Measurements from ENCODE around the gene CLSTN3.

CLSTN3 gene

DNA sequence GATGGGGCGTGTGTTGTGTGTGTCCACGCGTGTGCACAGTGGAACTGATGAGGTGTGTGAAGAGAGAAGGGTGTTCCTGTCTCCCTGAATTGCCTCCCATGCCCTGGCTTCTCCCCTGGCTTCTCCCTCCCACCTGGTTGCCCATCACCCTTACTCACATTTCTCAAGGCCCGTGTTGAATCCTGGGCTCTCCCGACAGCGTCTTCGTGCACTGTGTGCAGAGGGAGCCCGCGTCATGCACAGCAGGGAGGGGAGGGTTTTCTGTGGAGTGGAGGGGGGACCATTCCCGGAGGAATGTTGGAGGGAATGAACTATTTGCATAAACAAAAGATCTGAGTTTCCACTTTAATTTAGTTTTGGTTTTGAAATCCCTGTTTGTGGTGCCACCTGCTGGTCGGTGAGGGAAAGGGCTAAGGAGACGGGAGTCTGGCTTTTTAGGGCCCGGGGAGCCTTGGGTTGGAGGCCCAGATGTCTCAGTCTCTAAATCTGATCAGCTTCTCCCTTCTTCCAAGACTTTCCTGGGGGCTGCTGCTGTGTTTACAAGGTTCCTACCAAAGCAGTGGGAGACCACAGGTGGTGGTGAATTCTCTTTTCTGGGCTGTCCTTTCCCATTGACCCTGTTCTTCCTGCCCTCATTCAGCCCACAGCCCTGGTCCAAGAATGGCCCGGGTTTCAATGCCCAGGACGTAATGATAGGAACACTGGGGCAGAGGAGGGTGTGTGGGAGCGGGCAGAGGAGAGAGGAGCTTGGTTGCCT is 37.8 kb upstream of the CLSTN3 start, which contains the start of gene C1R (continued):
- no peak for TF ChIP-seq ZFHX2 (tag by site-specific recombination; conservative IDR thresholded peaks at IDR 0.05)
- no peak for TF ChIP-seq KLF8 (tag by site-specific recombination; IDR thresholded peaks at IDR 0.05)
- TF ChIP-seq ZSCAN23 (tag by site-specific recombination; IDR thresholded peaks at IDR 0.05): no peak
- no peak for TF ChIP-seq ZNF707 (tag by site-specific recombination; IDR thresholded peaks at IDR 0.05)
- no peak for TF ChIP-seq SCRT2 (tag by site-specific recombination; IDR thresholded peaks at IDR 0.05)
- TF ChIP-seq, protein P1, sequence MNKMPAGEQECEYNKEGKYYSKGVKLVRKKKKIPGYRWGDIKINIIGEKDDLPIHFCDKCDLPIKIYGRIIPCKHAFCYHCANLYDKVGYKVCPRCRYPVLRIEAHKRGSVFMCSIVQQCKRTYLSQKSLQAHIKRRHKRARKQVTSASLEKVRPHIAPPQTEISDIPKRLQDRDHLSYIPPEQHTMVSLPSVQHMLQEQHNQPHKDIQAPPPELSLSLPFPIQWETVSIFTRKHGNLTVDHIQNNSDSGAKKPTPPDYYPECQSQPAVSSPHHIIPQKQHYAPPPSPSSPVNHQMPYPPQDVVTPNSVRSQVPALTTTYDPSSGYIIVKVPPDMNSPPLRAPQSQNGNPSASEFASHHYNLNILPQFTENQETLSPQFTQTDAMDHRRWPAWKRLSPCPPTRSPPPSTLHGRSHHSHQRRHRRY (tag by site-specific recombination; IDR thresholded peaks at IDR 0.05): no peak
- TF ChIP-seq ZNF501 (tag by site-specific recombination; IDR thresholded peaks at IDR 0.05): no peak
- no peak for TF ChIP-seq ZNF664 (tag by site-specific recombination; IDR thresholded peaks at IDR 0.05)
- TF ChIP-seq ZNF658 (tag by site-specific recombination; IDR thresholded peaks at IDR 0.05): no peak
- peak; percentile 52 for TF ChIP-seq ZIC2 (tag by site-specific recombination; IDR thresholded peaks at IDR 0.05)
- no peak for TF ChIP-seq PRDM1 (tag by site-specific recombination; IDR thresholded peaks at IDR 0.05)
- TF ChIP-seq ZFP37 (tag by site-specific recombination; IDR thresholded peaks at IDR 0.05): no peak
- TF ChIP-seq, protein P2, sequence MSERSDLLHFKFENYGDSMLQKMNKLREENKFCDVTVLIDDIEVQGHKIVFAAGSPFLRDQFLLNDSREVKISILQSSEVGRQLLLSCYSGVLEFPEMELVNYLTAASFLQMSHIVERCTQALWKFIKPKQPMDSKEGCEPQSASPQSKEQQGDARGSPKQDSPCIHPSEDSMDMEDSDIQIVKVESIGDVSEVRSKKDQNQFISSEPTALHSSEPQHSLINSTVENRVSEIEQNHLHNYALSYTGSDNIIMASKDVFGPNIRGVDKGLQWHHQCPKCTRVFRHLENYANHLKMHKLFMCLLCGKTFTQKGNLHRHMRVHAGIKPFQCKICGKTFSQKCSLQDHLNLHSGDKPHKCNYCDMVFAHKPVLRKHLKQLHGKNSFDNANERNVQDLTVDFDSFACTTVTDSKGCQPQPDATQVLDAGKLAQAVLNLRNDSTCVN (tag by site-specific recombination; optimal IDR thresholded peaks at IDR 0.05): no peak
- TF ChIP-seq ZNF175 (tag by site-specific recombination; IDR thresholded peaks at IDR 0.05): no peak
- TF ChIP-seq, protein P3, sequence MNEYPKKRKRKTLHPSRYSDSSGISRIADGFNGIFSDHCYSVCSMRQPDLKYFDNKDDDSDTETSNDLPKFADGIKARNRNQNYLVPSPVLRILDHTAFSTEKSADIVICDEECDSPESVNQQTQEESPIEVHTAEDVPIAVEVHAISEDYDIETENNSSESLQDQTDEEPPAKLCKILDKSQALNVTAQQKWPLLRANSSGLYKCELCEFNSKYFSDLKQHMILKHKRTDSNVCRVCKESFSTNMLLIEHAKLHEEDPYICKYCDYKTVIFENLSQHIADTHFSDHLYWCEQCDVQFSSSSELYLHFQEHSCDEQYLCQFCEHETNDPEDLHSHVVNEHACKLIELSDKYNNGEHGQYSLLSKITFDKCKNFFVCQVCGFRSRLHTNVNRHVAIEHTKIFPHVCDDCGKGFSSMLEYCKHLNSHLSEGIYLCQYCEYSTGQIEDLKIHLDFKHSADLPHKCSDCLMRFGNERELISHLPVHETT (tag by site-specific recombination; IDR thresholded peaks at IDR 0.05): no peak
- no peak for TF ChIP-seq ZNF169 (tag by site-specific recombination; IDR thresholded peaks at IDR 0.05)
- TF ChIP-seq ZNF76 (tag by site-specific recombination; IDR thresholded peaks at IDR 0.05; ENCODE audit: borderline replicate concordance, low read depth): peak; percentile 59; the same call in 1 of the 2 replicates
- TF ChIP-seq, protein P4, sequence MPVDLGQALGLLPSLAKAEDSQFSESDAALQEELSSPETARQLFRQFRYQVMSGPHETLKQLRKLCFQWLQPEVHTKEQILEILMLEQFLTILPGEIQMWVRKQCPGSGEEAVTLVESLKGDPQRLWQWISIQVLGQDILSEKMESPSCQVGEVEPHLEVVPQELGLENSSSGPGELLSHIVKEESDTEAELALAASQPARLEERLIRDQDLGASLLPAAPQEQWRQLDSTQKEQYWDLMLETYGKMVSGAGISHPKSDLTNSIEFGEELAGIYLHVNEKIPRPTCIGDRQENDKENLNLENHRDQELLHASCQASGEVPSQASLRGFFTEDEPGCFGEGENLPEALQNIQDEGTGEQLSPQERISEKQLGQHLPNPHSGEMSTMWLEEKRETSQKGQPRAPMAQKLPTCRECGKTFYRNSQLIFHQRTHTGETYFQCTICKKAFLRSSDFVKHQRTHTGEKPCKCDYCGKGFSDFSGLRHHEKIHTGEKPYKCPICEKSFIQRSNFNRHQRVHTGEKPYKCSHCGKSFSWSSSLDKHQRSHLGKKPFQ (tag by site-specific recombination; IDR thresholded peaks at IDR 0.05): no peak
- no peak for TF ChIP-seq ZNF837 (tag by site-specific recombination; IDR thresholded peaks at IDR 0.05)
- TF ChIP-seq, protein P5, sequence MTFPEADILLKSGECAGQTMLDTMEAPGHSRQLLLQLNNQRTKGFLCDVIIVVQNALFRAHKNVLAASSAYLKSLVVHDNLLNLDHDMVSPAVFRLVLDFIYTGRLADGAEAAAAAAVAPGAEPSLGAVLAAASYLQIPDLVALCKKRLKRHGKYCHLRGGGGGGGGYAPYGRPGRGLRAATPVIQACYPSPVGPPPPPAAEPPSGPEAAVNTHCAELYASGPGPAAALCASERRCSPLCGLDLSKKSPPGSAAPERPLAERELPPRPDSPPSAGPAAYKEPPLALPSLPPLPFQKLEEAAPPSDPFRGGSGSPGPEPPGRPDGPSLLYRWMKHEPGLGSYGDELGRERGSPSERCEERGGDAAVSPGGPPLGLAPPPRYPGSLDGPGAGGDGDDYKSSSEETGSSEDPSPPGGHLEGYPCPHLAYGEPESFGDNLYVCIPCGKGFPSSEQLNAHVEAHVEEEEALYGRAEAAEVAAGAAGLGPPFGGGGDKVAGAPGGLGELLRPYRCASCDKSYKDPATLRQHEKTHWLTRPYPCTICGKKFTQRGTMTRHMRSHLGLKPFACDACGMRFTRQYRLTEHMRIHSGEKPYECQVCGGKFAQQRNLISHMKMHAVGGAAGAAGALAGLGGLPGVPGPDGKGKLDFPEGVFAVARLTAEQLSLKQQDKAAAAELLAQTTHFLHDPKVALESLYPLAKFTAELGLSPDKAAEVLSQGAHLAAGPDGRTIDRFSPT (tag by site-specific recombination; IDR thresholded peaks at IDR 0.05): no peak
- no peak for TF ChIP-seq RBAK (tag by site-specific recombination; IDR thresholded peaks at IDR 0.05)
- TF ChIP-seq ZNF16 (tag by site-specific recombination; IDR thresholded peaks at IDR 0.05; ENCODE audit: low read depth): no peak
- no peak for TF ChIP-seq ZNF394 (tag by site-specific recombination; IDR thresholded peaks at IDR 0.05; ENCODE audit: borderline replicate concordance)
- TF ChIP-seq ZNF341 (tag by site-specific recombination; IDR thresholded peaks at IDR 0.05; ENCODE audit: low read depth): peak; percentile 61
- TF ChIP-seq, protein P6, sequence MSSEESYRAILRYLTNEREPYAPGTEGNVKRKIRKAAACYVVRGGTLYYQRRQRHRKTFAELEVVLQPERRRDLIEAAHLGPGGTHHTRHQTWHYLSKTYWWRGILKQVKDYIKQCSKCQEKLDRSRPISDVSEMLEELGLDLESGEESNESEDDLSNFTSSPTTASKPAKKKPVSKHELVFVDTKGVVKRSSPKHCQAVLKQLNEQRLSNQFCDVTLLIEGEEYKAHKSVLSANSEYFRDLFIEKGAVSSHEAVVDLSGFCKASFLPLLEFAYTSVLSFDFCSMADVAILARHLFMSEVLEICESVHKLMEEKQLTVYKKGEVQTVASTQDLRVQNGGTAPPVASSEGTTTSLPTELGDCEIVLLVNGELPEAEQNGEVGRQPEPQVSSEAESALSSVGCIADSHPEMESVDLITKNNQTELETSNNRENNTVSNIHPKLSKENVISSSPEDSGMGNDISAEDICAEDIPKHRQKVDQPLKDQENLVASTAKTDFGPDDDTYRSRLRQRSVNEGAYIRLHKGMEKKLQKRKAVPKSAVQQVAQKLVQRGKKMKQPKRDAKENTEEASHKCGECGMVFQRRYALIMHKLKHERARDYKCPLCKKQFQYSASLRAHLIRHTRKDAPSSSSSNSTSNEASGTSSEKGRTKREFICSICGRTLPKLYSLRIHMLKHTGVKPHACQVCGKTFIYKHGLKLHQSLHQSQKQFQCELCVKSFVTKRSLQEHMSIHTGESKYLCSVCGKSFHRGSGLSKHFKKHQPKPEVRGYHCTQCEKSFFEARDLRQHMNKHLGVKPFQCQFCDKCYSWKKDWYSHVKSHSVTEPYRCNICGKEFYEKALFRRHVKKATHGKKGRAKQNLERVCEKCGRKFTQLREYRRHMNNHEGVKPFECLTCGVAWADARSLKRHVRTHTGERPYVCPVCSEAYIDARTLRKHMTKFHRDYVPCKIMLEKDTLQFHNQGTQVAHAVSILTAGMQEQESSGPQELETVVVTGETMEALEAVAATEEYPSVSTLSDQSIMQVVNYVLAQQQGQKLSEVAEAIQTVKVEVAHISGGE (tag by site-specific recombination; conservative IDR thresholded peaks at IDR 0.05; ENCODE audit: low read depth): no peak
- no peak for TF ChIP-seq ZNF510 (tag by site-specific recombination; IDR thresholded peaks at IDR 0.05; ENCODE audit: insufficient replicate concordance)
- TF ChIP-seq, protein P7, sequence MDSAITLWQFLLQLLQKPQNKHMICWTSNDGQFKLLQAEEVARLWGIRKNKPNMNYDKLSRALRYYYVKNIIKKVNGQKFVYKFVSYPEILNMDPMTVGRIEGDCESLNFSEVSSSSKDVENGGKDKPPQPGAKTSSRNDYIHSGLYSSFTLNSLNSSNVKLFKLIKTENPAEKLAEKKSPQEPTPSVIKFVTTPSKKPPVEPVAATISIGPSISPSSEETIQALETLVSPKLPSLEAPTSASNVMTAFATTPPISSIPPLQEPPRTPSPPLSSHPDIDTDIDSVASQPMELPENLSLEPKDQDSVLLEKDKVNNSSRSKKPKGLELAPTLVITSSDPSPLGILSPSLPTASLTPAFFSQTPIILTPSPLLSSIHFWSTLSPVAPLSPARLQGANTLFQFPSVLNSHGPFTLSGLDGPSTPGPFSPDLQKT (IDR thresholded peaks at IDR 0.05; ENCODE audit: borderline replicate concordance, low read depth, low read length): no peak
- no peak for TF ChIP-seq ZNF350 (tag by site-specific recombination; IDR thresholded peaks at IDR 0.05)

Measured in HEK293 (cell line).